Vagina (tissue), 2 donors: ENCODE measurements around the gene STOX1.
"Not testable (repeated sequence)": the region's sequence is repeated elsewhere in the genome, so short reads cannot be mapped to it uniquely, and the experiment has no call there.

ENCODE experiments used
- CTCF ChIP-seq, 3 experiments: fragments of 450-650 bp in 2 of 3; fragments of 200-600 bp in 1 of 3; sonication (generic) in 1 of 3; IDR thresholded peaks; one replicate each; pipeline ENCODE4 v1.5.1; 2017 to 2019; ENCODE audit warnings: antibody characterized with exemption in 3 of 3, mild to moderate bottlenecking in 2 of 3, moderate library complexity in 2 of 3
- POLR2A ChIP-seq, 2 donors: fragments of 450-650 bp; IDR thresholded peaks; one replicate each; pipeline ENCODE4 v1.6.1; 2017; ENCODE audit warnings: antibody characterized with exemption in 2 of 2, mild to moderate bottlenecking in 2 of 2, moderate library complexity in 2 of 2

GRCh38 chr10:68929157-68929556 is 101.8 kb downstream of the STOX1 start:
- TF ChIP-seq CTCF, POLR2A (IDR thresholded peaks at IDR 0.05): not testable (repeated sequence)
